GM23338 (cell line): ENCODE results near the gene SLC35E2B.

Source experiments
- CTCF ChIP-seq, 2 experiments: fragments of 200-600 bp in 1 of 2; sonication (generic) in 1 of 2; conservative IDR thresholded peaks; 2 replicates each; pipeline versions ENCODE4 v1.5.1 to v1.6.1; 2016 to 2017; ENCODE audit warnings: antibody characterized with exemption in 2 of 2, low read depth in 2 of 2, mild to moderate bottlenecking in 2 of 2, moderate library complexity in 1 of 2
- ETS1 ChIP-seq: IDR thresholded peaks from 2 replicates; pipeline ENCODE4 v1.6.1; 2016; ENCODE audit warnings: antibody characterized with exemption
- EZH2 ChIP-seq: fragments of 200-600 bp; sonication (generic); IDR thresholded peaks from one replicate; pipeline ENCODE4 v1.8.0; 2017; ENCODE audit warnings: antibody characterized with exemption, mild to moderate bottlenecking, low read depth; ENCODE audit not compliant: unreplicated experiment
- EZH2phosphoT487 ChIP-seq: fragments of 200-600 bp; sonication (generic); IDR thresholded peaks from one replicate; pipeline ENCODE4 v1.8.1; 2018; ENCODE audit warnings: antibody characterized with exemption; ENCODE audit not compliant: unreplicated experiment
- JUNB ChIP-seq: IDR thresholded peaks from one replicate; pipeline ENCODE4 v1.6.1; 2016; ENCODE audit warnings: antibody characterized with exemption; ENCODE audit not compliant: unreplicated experiment
- NANOG ChIP-seq: IDR thresholded peaks from 2 replicates; pipeline ENCODE4 v1.6.1; 2016; ENCODE audit warnings: antibody characterized with exemption, borderline replicate concordance
- POLR2AphosphoS5 ChIP-seq: IDR thresholded peaks from 2 replicates; pipeline ENCODE4 v1.6.1; 2016; ENCODE audit warnings: antibody characterized with exemption, low read depth
- REST ChIP-seq: IDR thresholded peaks from one replicate; pipeline ENCODE4 v1.6.1; 2018; ENCODE audit warnings: antibody characterized with exemption; ENCODE audit not compliant: unreplicated experiment
- STAT1 ChIP-seq: IDR thresholded peaks from one replicate; pipeline ENCODE4 v1.6.1; 2016; ENCODE audit warnings: antibody characterized with exemption; ENCODE audit not compliant: unreplicated experiment

- TF ChIP-seq POLR2AphosphoS5 = no peak
- TF ChIP-seq CTCF (conservative IDR thresholded peaks at IDR 0.05; ENCODE audit: low read depth in 2 of 2) = no peak
- no peak for TF ChIP-seq ETS1
- no peak for TF ChIP-seq JUNB
- TF ChIP-seq EZH2phosphoT487 = no peak
- TF ChIP-seq NANOG = no peak
- TF ChIP-seq REST = no peak
- TF ChIP-seq EZH2 = no peak
- TF ChIP-seq STAT1 = no peak
These were observed 66.8 kb downstream of the SLC35E2B start for GRCh38 chr1:1625824-1626206.
